Brain pericyte (primary cell): ENCODE data around the gene DPPA2.

Source experiments
- DNase-seq: peaks from one replicate; pipeline ENCODE4 v3.0.0-alpha.2; 2012; ENCODE audit warnings: low read depth, low spot score

DPPA2 gene

DNA sequence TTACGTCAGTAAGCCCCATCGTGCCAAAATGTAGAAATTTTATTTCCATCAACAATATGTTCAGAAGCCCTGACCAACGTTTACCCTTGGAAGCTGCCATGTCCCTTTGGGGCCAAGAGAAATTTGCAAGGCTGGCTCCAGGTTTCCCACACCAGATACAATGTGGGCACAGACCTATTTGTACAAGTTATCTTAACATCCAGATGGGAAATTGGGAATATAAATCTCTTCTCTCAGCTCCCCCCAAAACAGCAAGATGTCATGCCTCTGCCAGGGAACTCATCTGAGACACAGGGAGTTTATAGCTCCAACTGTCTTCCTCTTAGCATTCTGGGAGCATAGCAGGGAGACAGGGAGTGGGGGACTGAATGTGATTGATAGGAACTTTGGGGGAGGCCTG lies 9.3 kb upstream of the DPPA2 start:
- DNase-seq: no peak

DNA sequence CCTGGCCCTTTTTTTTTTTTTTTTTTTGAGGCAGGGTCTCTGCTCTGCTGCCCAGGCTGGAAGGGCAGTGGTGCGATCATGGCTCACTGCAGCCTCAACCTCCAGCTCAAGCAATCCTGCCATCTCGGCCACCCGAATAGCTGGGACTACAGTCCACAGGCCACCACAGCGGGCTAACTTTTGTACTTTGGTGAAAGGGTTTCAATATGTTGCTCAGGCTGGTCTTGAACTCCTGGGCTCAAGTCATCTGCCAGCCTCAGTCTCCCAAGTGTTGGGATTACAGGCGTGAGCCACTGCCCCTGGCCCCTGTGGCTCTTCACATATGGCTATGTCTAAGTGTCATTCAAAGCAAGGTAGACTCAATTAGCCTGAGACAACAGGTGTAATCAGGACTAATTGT lies 8.8 kb upstream of the DPPA2 start:
- DNase-seq: no peak

DNA sequence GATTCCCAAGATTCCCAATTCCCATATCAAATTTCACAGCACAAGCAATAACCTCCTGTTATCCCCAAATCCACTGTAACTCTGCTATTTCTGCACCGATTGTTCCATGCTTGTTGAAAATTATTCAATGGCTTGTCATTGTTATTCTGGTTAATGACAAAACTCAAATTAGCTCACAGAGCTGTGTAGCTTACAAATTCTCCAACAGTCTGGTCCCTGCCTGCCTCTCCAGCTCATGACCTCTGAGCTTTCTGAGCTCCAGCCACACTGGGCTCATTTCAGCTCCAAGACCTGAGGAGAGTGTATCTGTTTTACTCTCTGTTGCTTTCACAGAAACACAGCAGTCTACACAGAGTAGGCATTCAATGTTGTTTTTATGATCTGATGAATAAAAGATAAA lies 3.3 kb downstream of the DPPA2 start:
- DNase-seq: no peak

DNA sequence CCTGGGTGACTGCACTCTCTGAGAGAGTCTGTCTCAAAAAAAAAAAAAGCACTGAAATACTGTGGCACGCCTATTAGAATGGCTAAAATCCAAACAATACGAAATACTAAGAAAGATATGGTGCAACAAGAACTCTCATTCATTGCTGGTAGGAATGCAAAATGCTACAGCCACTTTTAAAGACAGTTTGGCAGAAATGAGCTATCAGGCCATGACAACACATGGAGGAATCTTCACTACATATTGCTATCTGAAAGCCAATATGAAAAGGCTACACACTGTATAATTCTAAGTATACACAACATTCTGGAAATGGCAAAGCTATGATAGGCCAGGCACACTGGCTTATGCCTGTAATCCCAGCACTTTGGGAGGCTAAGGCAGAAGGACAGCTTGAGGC lies 18.8 kb downstream of the DPPA2 start:
- DNase-seq: no peak

DNA sequence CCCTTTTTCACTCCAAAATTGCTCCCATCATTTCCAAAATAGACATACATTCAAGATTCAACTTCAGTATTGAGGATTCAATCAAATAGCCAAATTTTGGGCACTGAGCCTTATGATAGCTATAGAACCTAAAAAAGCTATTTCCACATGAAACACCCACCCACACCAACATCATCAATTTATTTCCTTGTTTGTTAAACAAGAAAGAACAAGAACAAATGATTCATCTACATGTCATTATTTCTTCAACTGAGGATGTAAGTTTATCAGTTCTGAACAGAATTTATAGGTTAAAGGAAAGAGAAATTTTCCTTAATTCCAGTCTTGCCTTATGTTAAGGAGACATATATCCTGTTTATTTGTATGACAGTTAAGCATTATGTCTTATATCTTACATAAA lies 32.2 kb downstream of the DPPA2 start:
- DNase-seq: no peak

DNA sequence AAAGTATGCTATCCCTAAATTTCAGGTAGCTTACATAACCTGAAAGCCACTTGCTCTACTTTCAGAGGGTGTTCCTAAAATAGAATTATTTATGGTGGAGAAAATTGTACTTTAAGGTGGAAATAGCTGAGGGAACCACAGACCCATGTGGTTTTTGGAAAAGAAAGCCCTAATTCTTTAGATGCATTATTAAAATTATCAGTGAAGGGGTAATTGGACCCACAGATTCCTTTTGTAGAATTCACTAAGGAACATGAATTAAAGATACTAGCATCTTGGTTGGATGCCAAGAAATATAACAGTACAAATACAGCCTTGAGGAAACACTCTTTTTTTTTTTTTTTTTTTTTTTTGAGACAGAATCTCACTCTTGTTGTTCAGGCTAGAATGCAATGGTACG lies 37.8 kb downstream of the DPPA2 start:
- no peak for DNase-seq

DNA sequence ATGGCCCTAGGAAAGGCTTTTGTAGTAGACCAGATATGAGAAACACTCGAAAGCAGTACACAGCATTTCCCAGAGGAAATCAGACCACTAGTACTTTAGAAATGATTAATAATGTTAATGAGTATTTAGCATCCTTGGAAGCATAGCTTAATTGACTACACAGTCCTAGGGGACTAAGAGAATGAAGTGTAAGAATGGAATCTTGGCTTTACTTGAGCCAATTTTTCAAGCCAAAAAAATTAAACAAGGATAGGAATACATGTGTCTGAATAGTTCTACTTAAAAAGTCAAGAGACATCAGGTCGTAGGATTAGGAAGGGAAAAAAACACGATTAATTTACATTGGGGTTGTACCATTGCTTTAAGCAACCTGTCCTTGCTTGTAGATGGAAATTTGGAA lies 38.2 kb downstream of the DPPA2 start:
- DNase-seq: no peak

DNA sequence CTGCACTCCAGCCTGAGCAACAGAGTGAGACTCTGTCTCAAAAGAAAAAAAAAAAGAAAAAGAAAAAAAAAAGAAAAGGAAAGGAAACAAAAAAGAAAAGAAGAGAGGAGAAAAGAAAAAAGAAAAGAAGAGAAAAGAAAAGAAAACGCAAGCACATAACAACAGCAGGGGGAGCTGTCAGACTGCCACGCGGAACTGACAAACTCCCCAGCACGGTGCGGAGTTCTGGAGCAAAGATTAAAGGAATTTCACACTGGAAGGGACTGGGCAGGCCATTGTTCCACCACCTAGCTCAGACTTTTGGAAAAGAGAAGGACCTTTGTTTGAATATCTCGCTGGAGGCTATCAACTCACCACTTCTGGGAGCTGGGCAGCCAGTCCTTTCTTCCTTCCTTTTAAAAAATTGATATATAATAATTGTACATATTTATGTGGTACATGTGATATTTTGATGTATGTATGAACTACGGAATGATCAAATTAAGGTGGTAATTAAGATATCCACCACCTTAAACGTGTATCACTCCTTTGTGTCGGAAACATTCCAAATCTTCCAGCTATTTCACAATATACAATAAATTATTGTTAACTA lies 40.5 kb downstream of the DPPA2 start:
- DNase-seq: no peak

DNA sequence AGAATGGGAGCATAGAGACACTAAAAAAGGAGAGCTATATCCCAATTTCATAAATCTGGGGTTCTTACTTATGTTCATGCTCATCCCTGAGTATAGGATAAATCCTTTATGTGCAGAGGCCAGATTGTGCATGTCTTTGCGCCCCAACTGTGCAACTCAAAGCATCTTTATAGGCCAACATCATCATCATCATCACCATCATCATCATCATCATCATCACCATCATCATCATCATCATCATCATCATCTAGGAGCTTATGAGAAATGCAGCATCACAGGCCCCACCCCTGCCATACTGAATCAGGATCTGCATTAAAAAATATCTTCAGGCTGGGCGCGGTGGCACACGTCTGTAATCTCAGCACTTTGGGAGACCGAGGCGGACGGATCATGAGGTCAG lies 45.5 kb downstream of the DPPA2 start:
- no peak for DNase-seq

DNA sequence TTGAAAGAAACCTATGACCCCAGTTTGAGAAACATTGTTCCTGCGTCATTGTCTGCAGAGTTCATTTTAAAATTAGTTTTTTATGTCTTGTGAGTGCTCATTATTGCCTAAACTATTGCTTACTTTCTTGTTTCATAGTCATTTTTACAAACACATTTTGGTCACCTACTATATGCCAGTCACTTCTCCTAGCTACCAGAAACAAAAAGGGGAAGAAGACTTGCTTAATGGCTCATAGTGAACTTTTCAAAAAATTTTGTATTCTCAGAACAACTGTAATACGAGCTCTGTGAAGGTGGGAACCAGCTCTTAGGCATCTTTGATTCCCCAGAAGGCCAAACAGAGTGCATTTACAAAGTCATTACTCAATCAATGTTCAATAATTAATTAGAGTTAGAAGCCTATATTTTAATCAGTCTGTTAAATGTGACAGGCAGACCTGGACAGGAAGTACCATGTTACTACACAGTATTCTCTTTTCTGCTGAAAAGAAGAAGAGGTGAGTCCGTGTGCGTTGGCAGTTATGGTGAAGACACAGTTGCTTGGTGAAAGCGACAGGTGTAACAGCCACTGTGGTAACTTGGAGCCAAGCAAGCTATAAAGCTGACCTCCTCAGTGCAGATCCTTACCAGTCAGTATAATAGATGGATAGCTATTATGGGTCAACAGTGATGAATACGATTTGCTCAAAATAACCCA lies 46.6 kb downstream of the DPPA2 start:
- DNase-seq: no peak

DNA sequence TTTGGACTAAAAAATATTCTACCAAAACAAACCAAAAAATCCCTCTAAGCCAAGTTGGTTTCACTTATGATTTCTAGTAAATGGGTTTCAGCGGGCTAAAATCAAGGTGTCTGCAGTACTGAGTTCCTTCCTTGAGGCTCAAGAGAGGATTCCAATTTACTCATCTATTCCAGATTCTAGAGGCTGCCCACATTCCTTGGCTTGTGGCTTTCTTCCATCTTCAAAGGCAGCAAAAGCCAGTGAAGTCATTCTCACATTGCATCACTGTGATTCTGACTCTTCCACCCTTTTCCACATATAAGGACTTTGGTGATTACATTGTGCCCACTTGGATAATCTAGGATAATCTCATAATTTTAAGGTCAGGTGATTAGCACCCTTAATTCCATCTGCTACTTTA lies 48.1 kb downstream of the DPPA2 start:
- no peak for DNase-seq

DNA sequence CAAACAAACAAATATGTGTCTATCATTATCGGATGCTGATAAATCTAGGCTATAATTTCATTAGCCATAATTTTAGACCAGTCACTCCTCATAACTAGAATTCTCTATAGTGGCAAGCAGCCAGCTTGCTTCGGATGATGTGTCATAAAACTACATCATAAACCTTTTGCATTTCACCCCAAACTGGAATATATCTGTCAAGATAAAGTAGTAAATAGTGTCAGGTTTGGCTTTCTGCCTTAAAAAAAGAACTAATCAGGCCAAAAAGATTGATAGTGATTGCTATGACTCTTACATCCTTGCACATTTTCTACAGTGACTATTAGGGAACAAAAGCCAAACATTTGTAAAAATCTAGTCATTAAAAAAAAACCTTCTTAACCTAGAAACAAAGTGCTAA lies 51.0 kb downstream of the DPPA2 start:
- no peak for DNase-seq

DNA sequence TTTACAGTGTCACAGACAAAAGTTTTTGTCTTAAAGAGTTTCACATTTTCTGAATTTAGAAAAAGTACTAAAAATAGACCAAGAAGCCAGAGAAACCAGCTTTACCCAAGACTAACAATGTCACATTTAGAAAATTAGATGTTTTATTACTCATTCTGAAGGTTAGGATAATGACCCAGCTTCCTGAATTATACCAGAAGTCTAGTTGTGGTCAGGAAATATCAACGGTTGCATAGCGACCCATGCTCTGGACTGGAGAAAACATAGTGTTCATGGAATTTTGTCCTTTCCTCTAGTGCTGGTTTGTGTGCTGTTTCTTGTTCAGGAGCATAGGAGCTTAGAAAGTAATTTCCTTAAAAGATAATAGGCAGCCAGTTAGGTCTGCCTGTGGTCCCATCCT lies 59.0 kb downstream of the DPPA2 start:
- DNase-seq: peak; percentile 18

DNA sequence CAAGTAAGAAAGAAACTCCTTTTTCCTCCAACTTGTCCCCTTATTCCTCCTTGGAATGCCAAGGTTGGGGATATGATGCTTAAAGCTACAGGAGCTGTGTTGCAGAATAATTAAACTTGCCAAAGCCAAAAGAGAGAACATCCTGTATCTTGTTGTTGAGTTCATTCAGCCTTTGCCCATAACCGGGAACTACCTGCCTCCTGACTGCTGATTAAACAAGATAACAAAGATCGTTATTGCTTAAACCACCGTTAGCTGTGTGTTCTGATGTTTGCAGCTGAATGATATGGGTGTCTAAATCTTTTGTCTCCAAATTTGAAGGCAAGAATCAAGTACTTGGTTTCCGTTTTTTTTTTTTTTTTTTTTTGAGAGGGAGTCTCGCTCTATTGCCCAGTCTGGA lies 61.5 kb downstream of the DPPA2 start:
- no peak for DNase-seq

DNA sequence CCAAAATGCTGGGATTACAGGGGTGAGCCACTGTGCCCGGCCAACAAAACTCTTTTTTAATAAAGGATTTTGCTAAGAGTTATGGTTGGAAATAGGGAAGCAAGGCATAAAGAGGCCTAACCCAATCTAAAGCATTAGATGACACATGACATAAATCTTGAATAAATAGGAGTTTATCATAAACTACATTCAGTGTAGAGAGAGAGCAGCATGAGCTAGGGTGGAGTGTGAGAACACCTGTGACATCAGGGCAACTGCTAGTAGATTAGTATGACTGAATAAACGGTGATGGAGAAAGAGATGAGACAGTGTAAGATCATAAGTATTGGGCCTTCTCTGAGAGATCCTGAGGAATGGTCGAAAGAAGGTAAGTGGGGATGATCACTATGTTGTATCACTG lies 63.7 kb downstream of the DPPA2 start:
- no peak for DNase-seq
